NCI-H2029 treated with DMSO at 0.1 percent for 48 hours (cell line): ENCODE results near the gene AGAP1.

ENCODE experiments used
- DNase-seq: peaks from one replicate; lab custom pipeline; 2025; lab: John Stamatoyannopoulos, UW

Gene AGAP1

GRCh38 chr2:236171181-236171679 is 677.4 kb downstream of the AGAP1 start:
- no peak for DNase-seq

GRCh38 chr2:236171680-236172254 is 677.9 kb downstream of the AGAP1 start:
- no peak for DNase-seq

GRCh38 chr2:236172255-236173035 is 678.6 kb downstream of the AGAP1 start:
- DNase-seq = no peak

GRCh38 chr2:236173036-236173728 is 679.3 kb downstream of the AGAP1 start:
- no peak for DNase-seq

GRCh38 chr2:236173729-236174607 is 680.1 kb downstream of the AGAP1 start:
- DNase-seq = no peak

GRCh38 chr2:236175548-236176150 is 681.8 kb downstream of the AGAP1 start:
- no peak for DNase-seq

- DNase-seq = no peak
Observed at GRCh38 chr2:236176417-236176816, 682.6 kb downstream of the AGAP1 start.

GRCh38 chr2:236176951-236177350 is 683.1 kb downstream of the AGAP1 start:
- DNase-seq = no peak

- peak; percentile 37 for DNase-seq
Observed at GRCh38 chr2:236177604-236177966, 683.7 kb downstream of the AGAP1 start.

- DNase-seq = peak; percentile 27
Observed at GRCh38 chr2:236177967-236178889, 684.4 kb downstream of the AGAP1 start.

GRCh38 chr2:236178890-236179235 is 685.0 kb downstream of the AGAP1 start:
- DNase-seq = no peak

GRCh38 chr2:236179236-236180075 is 685.6 kb downstream of the AGAP1 start:
- no peak for DNase-seq

GRCh38 chr2:236180076-236180816 is 686.4 kb downstream of the AGAP1 start:
- no peak for DNase-seq

- peak; percentile 63 for DNase-seq
Observed at GRCh38 chr2:236180831-236181453, 687.1 kb downstream of the AGAP1 start.
